ENCODE data around the gene KIF13A. TPM values are rescaled to one million over a fixed set of nuclear protein-coding genes. Genes with fewer than 3 reads are reported as not detected.

KIF13A gene
- total and polyA plus RNA-seq, 4 donors, result 14.2 to 97.4 (median 31.7) TPM

DNA sequence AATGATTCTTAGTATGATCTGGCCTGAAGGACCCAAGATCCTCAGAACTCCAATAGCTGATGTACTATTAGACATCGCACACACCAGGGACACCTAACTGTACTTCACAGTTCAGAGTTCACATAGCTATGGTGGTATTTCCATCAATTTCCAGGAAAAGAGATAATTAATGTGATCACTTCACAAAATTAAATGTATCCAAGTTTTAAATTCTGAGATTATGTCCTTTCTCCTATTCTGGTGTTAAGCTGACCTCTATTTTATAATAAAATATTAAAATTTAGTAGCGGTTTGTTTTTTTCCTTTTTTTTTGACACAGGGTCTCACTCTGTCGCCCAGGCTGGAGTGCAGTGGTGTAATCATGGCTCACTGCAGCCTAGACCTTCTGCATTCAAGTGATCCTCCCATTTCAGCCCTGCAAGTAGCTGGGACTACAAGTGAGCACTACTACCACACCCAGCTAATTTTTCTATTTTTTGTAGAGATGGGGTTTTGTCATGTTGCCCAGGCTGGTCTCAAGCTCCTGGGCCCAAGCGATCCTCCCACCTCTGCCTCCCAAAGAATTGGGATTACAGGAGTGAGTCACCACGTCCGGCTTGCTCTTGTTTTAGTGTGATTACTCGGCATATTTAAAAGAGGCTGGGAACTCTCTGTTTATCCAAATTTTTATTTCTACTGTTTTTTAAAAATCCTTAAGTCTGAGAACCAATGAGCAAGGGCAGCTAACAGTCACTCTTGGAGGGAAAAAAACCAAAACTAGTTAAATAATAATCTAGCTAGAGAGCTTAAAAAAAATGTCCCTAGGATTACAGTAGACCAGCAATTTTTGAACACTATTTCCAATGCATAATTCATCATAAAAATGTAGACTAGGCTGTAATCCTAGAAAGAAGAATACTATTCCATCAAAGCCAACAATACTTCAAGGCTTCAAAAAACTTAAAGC lies 16.0 kb downstream of the KIF13A start:
- Histone ChIP-seq H3K27me3 (ENCODE audit: control insufficient read depth in 3 of 3, insufficient read depth in 3 of 3, low read length in 2 of 3) (no peaks in the 10 kb centered on the region), H3K4me1 (ENCODE audit: control insufficient read depth in 5 of 5, insufficient read depth in 5 of 5, low read length in 5 of 5) (peaks cover 0 to 40% (median 13%) of the 10 kb centered on the region in 5 donors), H3K4me3 (no peak overlapping the region), H3K36me3 (ENCODE audit: control insufficient read depth in 4 of 4, insufficient read depth in 4 of 4, low read length in 4 of 4) (no peaks in the 10 kb centered on the region), H3K27ac (ENCODE audit: low read depth in 1 of 2, low read length in 1 of 2) (peak overlapping the region in 1 of 2 donors; percentile 26), H3K9ac (ENCODE audit: insufficient read depth in 1 of 2, low read length in 2 of 2) (no peak overlapping the region), H3K9me3 (ENCODE audit: control insufficient read depth in 4 of 4, insufficient read depth in 3 of 4, low read length in 3 of 4) (no peaks in the 10 kb centered on the region)
- DNase-seq (no peak), ATAC-seq (ENCODE audit: insufficient read depth, low FRiP score) (no peak)
- TF ChIP-seq, protein P1, sequence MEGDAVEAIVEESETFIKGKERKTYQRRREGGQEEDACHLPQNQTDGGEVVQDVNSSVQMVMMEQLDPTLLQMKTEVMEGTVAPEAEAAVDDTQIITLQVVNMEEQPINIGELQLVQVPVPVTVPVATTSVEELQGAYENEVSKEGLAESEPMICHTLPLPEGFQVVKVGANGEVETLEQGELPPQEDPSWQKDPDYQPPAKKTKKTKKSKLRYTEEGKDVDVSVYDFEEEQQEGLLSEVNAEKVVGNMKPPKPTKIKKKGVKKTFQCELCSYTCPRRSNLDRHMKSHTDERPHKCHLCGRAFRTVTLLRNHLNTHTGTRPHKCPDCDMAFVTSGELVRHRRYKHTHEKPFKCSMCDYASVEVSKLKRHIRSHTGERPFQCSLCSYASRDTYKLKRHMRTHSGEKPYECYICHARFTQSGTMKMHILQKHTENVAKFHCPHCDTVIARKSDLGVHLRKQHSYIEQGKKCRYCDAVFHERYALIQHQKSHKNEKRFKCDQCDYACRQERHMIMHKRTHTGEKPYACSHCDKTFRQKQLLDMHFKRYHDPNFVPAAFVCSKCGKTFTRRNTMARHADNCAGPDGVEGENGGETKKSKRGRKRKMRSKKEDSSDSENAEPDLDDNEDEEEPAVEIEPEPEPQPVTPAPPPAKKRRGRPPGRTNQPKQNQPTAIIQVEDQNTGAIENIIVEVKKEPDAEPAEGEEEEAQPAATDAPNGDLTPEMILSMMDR (IDR thresholded peaks at IDR 0.05; ENCODE audit: control extremely low read depth, extremely low read depth), result no peak
- 71 to 86% methylated on average over 7 of the region's 7 CpGs for WGBS, 2 donors

DNA sequence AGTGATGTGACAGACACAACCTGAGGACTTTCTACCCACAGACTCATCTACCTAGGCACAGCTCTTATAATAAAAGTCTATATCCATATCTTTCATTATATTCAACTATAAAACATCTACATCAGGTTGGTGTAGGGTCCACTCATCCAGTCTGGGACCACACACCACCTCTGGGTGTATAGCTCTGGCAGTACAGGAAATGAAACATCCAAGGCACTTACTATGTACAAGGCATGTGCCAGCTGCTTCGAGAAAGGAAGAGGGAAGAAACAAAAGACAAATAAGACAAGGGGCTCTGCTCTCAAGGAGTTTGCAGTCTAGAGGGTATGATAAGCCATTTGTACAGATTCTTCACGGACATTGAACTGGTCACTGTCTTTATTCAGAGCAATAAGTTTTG lies 18.6 kb downstream of the KIF13A start:
- Histone ChIP-seq H3K27ac (ENCODE audit: low read depth in 1 of 2, low read length in 1 of 2) (no peak overlapping the region), H3K27me3 (ENCODE audit: control insufficient read depth in 3 of 3, insufficient read depth in 3 of 3, low read length in 2 of 3) (no peaks in the 10 kb centered on the region), H3K9me3 (ENCODE audit: control insufficient read depth in 4 of 4, insufficient read depth in 3 of 4, low read length in 3 of 4) (no peaks in the 10 kb centered on the region), H3K9ac (ENCODE audit: insufficient read depth in 1 of 2, low read length in 2 of 2) (no peak overlapping the region), H3K4me3 (no peak overlapping the region), H3K36me3 (ENCODE audit: control insufficient read depth in 4 of 4, insufficient read depth in 4 of 4, low read length in 4 of 4) (no peaks in the 10 kb centered on the region), H3K4me1 (ENCODE audit: control insufficient read depth in 5 of 5, insufficient read depth in 5 of 5, low read length in 5 of 5) (peaks cover 0 to 42% (median 13%) of the 10 kb centered on the region in 5 donors)
- ATAC-seq (ENCODE audit: insufficient read depth, low FRiP score), result no peak
- TF ChIP-seq, protein P1 (IDR thresholded peaks at IDR 0.05; ENCODE audit: control extremely low read depth, extremely low read depth), result no peak
- WGBS, 2 donors, result 60 to 75% methylated on average over 2 of the region's 2 CpGs
- DNase-seq, result no peak

GRCh38 chr6:17967668-17968518 lies 19.5 kb downstream of the KIF13A start:
- ATAC-seq (ENCODE audit: insufficient read depth, low FRiP score) (no peak), DNase-seq (no peak)
- Histone ChIP-seq H3K4me1 (ENCODE audit: control insufficient read depth in 5 of 5, insufficient read depth in 5 of 5, low read length in 5 of 5) (peaks cover 0 to 41% (median 5%) of the 10 kb centered on the region in 5 donors), H3K4me3 (no peak overlapping the region), H3K9me3 (ENCODE audit: control insufficient read depth in 4 of 4, insufficient read depth in 3 of 4, low read length in 3 of 4) (no peaks in the 10 kb centered on the region), H3K27me3 (ENCODE audit: control insufficient read depth in 3 of 3, insufficient read depth in 3 of 3, low read length in 2 of 3) (no peaks in the 10 kb centered on the region), H3K9ac (ENCODE audit: insufficient read depth in 1 of 2, low read length in 2 of 2) (no peak overlapping the region), H3K36me3 (ENCODE audit: control insufficient read depth in 4 of 4, insufficient read depth in 4 of 4, low read length in 4 of 4) (no peaks in the 10 kb centered on the region), H3K27ac (ENCODE audit: low read depth in 1 of 2, low read length in 1 of 2) (peak overlapping the region in 1 of 2 donors; percentile 6)
- WGBS, 2 donors, result 88 to 92% methylated on average over 5 of the region's 5 CpGs
- TF ChIP-seq, protein P1 (IDR thresholded peaks at IDR 0.05; ENCODE audit: control extremely low read depth, extremely low read depth), result no peak
